Measurements from ENCODE around the gene E2F8.

E2F8 gene

DNA sequence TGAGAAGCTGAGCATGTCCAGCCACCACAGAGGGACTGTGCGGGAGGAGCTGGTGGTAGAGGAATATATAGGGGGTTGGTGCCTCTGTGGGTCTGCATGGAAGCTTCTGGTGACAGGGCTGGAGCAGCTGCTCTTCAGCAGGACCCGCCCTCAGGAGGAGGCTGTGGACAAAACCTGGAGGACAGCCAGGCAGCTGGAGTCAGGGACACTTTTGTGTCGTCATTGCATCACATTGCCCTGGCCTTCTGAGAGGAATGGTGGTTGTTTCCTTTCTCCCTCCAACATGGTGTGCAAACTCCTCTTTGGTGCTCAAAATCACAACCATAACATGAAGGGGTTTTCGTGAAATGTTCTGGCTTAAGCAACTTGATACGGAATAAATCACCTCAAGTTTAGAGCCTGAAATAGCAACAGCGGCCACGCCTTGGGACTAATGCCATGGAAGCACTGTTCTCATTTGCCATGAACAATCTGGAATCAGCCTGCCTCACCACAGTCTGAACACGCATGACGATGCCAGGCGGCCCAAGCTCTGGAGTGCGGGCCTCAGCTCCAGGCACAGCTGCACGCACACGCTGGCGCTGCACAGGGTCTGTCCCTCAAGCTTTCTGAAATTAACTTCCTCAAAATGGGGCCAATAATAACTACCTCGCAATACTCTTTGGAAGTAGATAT, 21.8 kb downstream of the E2F8 start:
- DNase-seq: no peak

GRCh38 chr11:19218216-19218615, 22.5 kb downstream of the E2F8 start:
- DNase-seq: no peak

DNA sequence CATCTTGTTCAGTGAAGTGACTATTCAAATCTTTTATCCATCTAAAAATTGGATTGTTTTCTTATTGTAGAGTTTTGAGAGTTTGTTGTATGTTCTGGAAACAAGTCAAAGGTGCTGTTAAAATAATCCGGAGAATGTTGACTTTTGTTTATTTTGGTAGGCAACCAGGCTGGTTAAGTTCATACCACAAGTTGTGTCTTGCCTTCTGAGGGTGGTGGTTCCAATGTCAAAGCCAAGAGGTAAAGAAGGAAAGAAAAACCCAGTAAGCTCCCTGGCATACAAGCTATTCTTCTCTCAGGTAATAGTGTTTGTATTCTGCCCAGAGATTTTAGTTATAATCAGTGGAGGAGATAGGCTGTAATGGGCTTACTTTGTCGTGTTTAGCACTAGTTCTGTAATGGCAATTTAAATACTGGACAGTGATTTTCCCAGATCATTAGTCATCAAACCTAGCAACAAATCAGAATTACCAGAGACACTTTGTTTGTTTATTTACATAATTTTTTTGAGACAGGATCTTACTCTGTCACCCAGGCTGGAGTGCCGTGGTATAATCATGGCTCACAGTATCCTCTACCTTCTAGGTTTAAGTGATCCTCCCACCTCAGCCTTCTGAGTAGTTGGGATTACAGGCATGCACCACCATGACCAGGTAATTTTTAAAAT, 23.9 kb downstream of the E2F8 start:
- no peak for DNase-seq

DNA sequence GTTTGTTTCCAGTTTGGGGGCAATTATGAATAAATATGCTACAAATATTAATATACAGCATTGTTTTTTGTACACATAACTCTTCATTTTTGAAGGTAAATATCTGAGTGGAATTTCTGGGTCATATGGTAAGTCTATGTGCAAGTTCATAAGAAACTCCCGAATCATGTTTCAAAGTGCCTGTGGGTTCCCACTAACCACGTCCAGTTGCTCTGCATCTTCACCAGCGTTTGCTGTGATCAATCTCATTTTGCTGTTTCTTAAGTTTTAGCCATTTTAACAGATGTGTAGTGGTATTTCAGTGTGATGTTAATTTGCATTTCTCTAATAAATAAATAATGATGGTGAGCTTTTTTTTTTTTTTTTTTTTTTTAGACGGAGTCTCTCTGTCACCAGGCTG, 24.7 kb downstream of the E2F8 start:
- no peak for DNase-seq

GRCh38 chr11:19209617-19210370, 31.0 kb downstream of the E2F8 start:
- no peak for DNase-seq

- DNase-seq: no peak
Observed at GRCh38 chr11:19208959-19209546, 31.7 kb downstream of the E2F8 start.

GRCh38 chr11:19208181-19208580, 32.6 kb downstream of the E2F8 start:
- no peak for DNase-seq

- no peak for DNase-seq
Observed at GRCh38 chr11:19204836-19205235, 35.9 kb downstream of the E2F8 start.

DNA sequence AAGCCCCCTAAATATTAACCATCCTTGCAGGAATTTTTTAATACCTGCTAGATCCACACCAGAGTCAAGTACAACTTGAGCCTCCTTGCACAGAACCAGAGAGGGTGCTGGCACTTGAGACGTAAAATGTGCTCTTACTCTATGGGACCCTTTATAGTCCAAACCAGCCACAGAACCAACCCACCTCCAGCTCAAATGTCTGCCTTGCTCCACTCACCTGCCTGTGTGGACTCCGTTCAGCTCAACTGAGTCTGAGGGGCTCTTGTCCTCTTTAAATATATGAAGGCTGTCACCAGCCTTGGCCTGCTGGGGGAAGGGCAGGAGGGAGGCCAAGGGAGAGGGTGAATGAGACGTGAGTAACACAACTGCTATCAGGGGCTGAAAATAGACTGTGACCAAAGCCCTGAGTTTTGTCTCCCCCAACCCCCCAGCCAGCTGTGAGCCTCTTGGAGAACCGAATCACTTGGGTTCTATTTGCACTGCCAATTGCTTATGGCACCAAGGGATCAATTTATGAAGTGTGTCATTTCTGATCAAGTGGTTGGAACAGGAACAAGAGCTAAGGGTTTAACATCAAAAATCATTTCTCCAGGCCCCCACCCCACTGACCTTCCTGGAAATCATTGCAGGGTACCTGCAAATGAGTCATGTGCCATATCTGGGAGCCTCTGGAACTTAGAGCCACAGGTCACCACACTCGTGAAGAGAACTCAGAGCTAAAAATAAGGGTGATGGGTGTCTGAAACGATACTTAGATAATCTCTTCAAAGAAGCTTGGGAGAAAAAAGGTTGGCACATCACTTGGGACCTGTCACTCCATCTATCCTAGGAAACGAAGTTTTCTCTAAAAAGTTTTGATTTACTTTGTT, 38.8 kb downstream of the E2F8 start, which contains the start of gene CSRP3:
CSRP3 (minus strand) TSS at position 247 of the 869 bp plus-strand sequence. CDS start 9,535 bp downstream, outside the sequence.
- DNase-seq: no peak

DNA sequence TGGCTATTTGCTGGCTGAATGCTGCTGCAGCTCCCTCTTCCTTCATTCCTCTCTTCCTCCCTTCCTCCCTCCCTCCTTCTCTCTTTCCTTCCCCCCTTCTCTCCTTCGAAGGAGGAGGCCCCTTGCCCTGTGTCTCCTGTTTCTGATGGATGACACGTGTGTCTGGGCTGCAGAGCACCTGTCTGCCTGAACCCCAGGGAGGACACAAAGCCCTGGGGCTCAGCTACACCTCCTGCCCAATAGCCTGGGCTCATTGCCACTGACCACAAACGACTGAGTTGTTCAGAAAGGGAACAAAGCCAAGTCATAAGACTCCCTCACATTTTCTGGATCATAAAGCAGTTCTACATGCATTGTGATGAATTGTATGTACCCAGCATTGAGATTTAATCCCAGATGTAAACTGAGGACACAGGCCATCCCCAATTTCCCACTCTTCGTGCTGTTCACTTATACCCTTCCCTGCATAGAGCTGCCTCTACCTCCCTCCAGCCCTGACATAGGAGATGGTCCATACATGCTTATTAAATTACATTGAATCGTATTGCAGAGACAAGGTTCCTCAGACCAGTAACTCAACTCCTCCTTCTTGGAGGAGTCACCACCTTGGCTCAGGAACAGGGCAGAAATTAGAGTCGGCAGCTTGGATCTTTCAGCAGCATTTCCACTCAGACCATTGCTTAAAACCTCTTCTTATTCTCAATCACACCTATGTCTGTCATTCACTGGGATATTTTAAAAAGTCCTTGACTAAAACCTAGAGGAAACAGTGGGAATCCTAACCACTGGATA, 40.1 kb downstream of the E2F8 start:
- no peak for DNase-seq

- no peak for DNase-seq
Observed at GRCh38 chr11:19199771-19200170, 41.0 kb downstream of the E2F8 start.

- no peak for DNase-seq
Observed at GRCh38 chr11:19199048-19199447, 41.7 kb downstream of the E2F8 start.

- no peak for DNase-seq
Observed at GRCh38 chr11:19196432-19196831, 44.3 kb downstream of the E2F8 start.

DNA sequence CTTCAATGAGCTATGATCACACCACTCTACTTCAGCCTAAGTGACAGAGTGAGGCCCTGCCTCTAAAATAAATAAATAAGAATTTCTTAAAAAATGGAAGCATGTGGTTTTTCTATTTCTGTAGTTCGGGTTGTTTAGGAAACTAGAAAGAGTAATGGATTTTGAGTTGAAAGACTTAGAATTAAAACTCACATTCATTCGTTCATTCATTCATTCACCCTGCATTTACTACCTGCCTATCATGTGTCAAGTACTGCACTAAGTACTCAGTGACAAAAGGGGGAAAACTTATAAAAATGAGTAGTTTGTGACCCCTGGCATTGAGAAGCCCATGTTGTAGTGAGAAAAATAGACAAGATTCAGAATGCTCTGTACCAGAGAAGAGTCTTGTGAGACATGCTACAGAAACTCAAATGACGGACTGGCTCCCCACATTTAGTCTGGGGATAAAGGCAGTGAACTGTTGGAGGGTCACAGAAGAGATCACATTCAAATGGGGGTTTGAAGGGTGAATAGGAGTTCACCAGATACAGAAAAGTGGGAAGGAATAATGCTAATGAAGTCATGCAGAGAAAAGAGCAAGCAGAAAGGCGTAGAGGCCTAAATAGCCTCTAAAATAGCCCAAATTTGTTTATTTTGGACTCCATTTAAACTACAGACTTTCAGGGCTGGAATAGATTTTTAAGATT, 46.0 kb downstream of the E2F8 start:
- DNase-seq: no peak

DNA sequence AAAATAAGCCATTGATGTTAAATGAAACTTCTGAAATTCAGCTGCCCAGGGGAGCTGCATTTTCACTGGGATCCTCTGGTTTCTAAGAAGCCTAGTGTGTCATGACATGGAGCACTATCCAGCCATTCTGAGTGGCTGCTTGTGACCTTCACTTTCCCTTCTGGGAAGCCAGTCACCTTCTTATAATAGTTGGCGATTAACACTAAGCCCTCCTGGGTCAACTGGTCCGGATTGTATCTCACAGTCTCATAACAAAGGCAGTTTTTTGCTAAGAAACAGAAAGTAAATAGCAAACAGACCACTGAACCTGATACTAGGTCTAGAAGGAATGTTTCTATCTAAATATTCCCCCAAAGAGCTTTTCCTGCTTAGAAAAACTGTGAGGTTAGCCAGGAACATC, 46.8 kb downstream of the E2F8 start:
- no peak for DNase-seq

DNA sequence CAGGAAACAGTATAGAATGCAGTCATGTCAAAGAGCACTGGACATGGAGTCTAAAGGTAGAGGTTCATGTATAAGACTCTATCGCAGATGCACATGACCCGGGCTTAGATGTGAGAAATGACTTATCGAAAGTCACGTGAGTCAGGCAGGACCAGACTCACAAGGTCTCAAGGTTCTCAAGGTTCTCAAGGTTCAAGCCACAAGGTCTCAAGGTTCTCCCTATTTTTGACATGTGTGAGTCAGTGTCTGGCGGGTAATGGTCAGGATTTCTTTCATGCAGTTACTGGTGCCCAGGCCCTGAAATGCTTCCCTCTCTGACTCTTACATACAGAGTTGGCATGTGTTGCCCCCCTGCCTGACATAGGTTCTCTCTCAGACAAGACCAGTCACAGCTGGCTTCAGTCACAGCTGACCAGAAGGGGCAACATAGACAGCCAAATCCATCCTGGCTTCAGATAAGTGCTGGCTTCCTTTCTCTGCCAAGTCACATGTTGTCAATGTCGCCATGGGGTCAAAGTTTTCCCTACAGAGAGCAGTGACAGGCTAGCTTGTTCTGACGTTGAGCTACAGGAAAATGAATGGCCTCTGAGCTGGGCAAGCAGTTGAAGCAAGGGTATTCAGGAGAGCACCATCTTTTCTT, 49.1 kb downstream of the E2F8 start:
- DNase-seq: no peak

DNA sequence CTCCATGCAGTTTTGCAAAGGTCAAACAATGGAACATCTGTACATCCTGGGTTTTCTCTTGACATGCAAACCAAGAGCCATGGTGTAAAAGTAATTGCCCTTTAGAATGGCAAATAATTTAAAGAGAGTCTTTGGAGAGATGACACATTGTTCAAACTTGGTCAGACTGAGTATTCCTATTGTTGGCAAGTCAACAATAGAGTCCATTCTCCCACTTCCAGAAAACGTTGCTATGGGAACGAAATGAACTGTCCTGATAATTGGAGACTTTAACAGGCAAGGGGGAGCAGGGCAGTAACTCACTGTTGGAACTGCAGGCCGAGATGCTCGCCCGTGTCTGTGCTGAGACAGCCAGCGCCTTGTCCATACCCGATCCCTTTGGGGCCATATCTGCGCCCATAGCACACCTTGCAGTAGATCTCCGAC, 52.9 kb downstream of the E2F8 start:
- DNase-seq: no peak

- no peak for DNase-seq
Observed at GRCh38 chr11:19187114-19187832, 53.5 kb downstream of the E2F8 start.

- DNase-seq: no peak
Observed at GRCh38 chr11:19185516-19186052, 55.2 kb downstream of the E2F8 start.

- DNase-seq: no peak
Observed at GRCh38 chr11:19185036-19185435, 55.7 kb downstream of the E2F8 start.

All from activated CD4-positive, CD25-positive, alpha-beta regulatory T cell treated with anti-CD3 and anti-CD28 coated beads, Interleukin-2, amount 50 U/mL, for 72 hours (primary cell).